Brain microvascular endothelial cell (primary cell): ENCODE data around the gene HDDC2.

Experiments used
- DNase-seq: peaks from one replicate; pipeline ENCODE4 v3.0.0-alpha.2; 2020
- H3K27ac ChIP-seq: fragments of 250-450 bp; sonication (Bioruptor Pico); 2 replicates; pipeline ENCODE4 v1.5.1; 2020; ENCODE audit warnings: mild to moderate bottlenecking, moderate library complexity
- H3K27me3 ChIP-seq: fragments of 250-450 bp; sonication (Bioruptor Pico); replicated peaks from 2 replicates; pipeline ENCODE4 v1.5.1; 2020; ENCODE audit warnings: mild to moderate bottlenecking
- H3K36me3 ChIP-seq: fragments of 250-450 bp; sonication (Bioruptor Pico); replicated peaks from 2 replicates; pipeline ENCODE4 v1.5.1; 2020; ENCODE audit warnings: mild to moderate bottlenecking
- H3K4me3 ChIP-seq: 2 replicates; pipeline ENCODE4 v1.5.1; 2011; ENCODE audit warnings: low read depth, mild to moderate bottlenecking, control low read depth, low read length, moderate library complexity
- CTCF ChIP-seq: IDR thresholded peaks from 2 replicates; pipeline ENCODE4 v1.5.1; 2011; ENCODE audit warnings: low read depth, mild to moderate bottlenecking, moderate library complexity, low read length, control low read depth, inconsistent platforms; ENCODE audit errors: missing control alignments
- in situ Hi-C: cut with HindIII; loops from 2 replicates; pipeline ENCODE4 v1.10.0; 2017; ENCODE audit warnings: low sequenced_read_pairs, low pct_ligation_motif_present

HDDC2 gene

GRCh38 chr6:125236536-125237327 lies 65.0 kb downstream of the HDDC2 start:
- TF ChIP-seq CTCF = no peak
- Histone ChIP-seq H3K27ac (no peak overlapping the region), H3K36me3 (no peaks in the 10 kb centered on the region), H3K4me3 (no peak overlapping the region), H3K27me3 (no peaks in the 10 kb centered on the region)
- DNase-seq = no peak
- in situ Hi-C loops = no loop called here

GRCh38 chr6:125233202-125233601 lies 68.6 kb downstream of the HDDC2 start:
- in situ Hi-C loops = no loop called here
- no peak overlapping the region for H3K4me3 ChIP-seq
- no peaks in the 10 kb centered on the region for H3K36me3 ChIP-seq
- H3K27ac ChIP-seq = no peak overlapping the region
- TF ChIP-seq CTCF = no peak
- DNase-seq = no peak
- H3K27me3 ChIP-seq = no peaks in the 10 kb centered on the region

- Histone ChIP-seq H3K27ac (no peak overlapping the region), H3K36me3 (no peaks in the 10 kb centered on the region), H3K27me3 (no peaks in the 10 kb centered on the region), H3K4me3 (no peak overlapping the region)
- in situ Hi-C loops = no loop called here
- TF ChIP-seq CTCF = no peak
- no peak for DNase-seq
Measured at GRCh38 chr6:125232466-125232865, 69.3 kb downstream of the HDDC2 start.

GRCh38 chr6:125231574-125232343 lies 70.0 kb downstream of the HDDC2 start:
- TF ChIP-seq CTCF = no peak
- Histone ChIP-seq H3K4me3 (no peak overlapping the region), H3K36me3 (no peaks in the 10 kb centered on the region), H3K27ac (no peak overlapping the region), H3K27me3 (no peaks in the 10 kb centered on the region)
- DNase-seq = no peak
- in situ Hi-C loops = no loop called here

GRCh38 chr6:125231133-125231532 lies 70.6 kb downstream of the HDDC2 start:
- Histone ChIP-seq H3K4me3 (no peak overlapping the region), H3K27ac (no peak overlapping the region), H3K36me3 (no peaks in the 10 kb centered on the region), H3K27me3 (no peaks in the 10 kb centered on the region)
- in situ Hi-C loops = no loop called here
- no peak for TF ChIP-seq CTCF
- no peak for DNase-seq
